Activated CD8-positive, alpha-beta memory T cell treated with anti-CD3 and anti-CD28 coated beads for 36 hours (primary cell): Measurements from ENCODE around the gene DENND4A. TPM values are rescaled to one million over a fixed set of nuclear protein-coding genes. Genes with fewer than 3 reads are reported as not detected.

Experiments used
- CTCF ChIA-PET: fragments of 350-600 bp; sonication (Branson Sonifier 250); formaldehyde crosslinking; loops from one replicate; lab custom pipeline; 2021; ENCODE audit warnings: antibody characterized with exemption; lab: Charles Lee
- POLR2A ChIA-PET: fragments of 350-600 bp; sonication (Branson Sonifier 250); formaldehyde crosslinking; loops from one replicate; lab custom pipeline; 2021; ENCODE audit warnings: antibody characterized with exemption; lab: Charles Lee
- total RNA-seq, 2 experiments: library from RNA; stranded (reverse); gene quantifications; one replicate each; pipeline ENCODE4 v1.2.3, GENCODE V29; 2021

Gene DENND4A
- total RNA-seq, 2 experiments from 2014 or later, result 48.5 to 51.5 TPM

DNA sequence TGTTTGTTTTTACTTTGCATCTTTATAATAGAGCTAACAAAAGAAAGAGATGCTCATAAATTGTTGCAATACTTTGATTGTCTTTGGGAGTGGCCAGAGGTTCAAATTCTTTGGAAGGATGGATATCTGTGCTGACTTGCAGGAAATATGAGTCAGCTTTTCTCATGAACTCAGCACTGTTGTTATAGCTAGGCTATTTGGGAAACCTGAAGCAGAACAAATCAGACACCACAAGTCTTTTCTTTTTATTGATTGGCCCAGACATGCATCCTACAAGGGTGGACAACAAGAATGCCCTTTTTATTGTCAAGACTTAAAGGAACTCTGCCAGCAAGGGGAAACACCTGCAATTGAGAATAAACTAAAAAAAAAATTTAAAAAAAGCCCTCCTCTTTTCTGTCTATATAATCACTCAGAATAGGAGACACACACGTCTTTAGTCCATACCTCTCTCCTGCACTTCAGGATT is 4.6 kb upstream of the DENND4A start:
- ChIA-PET POLR2A (interaction anchor here (0.6 to 0.7 kb wide), 2 partner anchors 19 to 338 kb away, joined by 4 to 9 read pairs; no protein-coding TSS in a partner anchor), CTCF (no interaction called here)

DNA sequence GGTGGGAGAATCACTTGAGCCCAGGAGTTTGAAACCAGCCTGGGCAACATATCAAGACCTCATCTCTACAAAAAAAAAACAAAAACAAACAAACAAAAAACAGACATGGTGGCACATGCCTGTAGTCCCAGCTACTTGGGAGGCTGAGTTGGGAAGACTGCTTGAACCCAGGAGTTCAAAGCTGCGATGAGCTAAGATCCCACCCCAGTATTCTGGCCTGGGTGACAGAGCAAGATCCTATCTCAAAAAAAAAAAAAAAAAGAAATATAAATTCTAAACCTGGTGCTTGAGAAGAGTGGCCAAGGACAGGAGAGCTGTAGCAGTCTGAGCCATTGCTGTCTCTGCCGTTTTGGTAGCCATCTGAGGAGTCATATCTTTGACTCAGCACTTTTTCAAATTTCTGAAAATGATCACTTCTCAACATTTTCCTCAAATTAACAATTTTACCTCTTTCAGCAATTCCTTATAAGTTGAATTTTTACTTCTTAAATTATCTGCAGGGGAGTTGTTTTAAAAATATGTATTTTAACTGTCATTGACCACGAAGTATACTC is 3.6 kb upstream of the DENND4A start:
- ChIA-PET CTCF (interaction anchor here (0.8 to 1.2 kb wide), 2 partner anchors 14 to 61 kb away, joined by 3 read pairs; no protein-coding TSS in a partner anchor), POLR2A (no interaction called here)

DNA sequence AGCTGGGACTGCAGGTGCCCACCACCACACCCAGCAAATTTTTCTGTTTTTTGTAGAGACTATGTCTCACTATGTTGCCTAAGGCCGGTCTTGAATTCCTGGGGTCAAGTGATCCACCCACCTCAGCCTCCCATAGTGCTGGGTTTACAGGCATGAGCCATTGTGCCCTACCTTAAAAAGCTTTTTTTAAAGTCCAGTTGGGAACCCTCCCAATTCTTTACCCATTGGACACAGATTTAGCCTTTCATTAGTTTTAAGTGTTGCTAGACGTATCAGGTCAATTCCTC is 1.7 kb upstream of the DENND4A start:
- ChIA-PET POLR2A (no interaction called here), CTCF (interaction anchor here (0.6 to 1.5 kb wide), 2 partner anchors 75 to 808 kb away, joined by 3 to 4 read pairs; partner anchors contain the start of gene RAB11A)

DNA sequence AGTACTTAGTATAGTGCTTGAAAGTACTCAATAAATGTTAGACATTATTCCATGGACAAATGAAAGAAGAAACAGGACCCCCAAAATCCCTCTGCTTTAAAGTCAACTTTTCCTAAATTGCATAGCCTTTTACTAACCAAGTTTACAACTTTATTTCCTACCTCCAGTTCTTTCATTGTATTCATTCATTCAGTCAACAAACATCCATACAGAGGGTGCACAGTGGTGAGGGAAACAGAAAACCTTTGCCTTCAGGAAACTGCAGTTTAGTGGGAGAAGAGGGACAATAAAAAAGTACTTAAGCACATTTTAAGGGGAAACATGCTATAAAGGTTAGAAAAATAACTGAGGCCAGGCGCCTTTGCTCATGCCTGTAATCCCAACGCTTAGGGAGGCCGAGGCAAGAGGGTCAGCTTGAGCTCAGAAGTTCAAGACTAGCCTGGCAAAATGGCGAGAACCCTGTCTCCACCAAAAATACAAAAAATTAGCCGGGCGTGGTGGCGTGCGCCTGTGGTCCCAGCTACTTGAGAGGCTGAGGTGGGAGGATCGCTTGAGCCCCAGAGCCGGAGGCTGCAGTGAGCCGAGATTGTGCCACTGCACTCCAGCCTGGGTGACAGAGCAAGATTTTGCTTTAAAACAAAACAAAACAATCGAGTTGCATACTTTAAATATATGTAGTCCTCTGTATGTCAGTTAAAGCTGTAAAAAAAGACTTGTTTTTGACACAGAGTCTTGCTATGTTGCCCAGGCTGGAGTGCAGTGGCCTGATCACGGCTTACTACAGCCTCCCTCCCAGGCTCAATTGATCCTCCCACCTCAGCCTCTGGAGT is 1.1 kb upstream of the DENND4A start:
- ChIA-PET POLR2A (interaction anchor here (1.0 to 1.7 kb wide), 4 partner anchors 12 to 489 kb away, joined by 3 to 12 read pairs (median 4); partner anchors contain the start of gene RNU5B-1), CTCF (interaction anchor here (1.1 to 2.0 kb wide), 2 partner anchors 15 to 26 kb away, joined by 3 to 7 read pairs; no protein-coding TSS in a partner anchor)

DNA sequence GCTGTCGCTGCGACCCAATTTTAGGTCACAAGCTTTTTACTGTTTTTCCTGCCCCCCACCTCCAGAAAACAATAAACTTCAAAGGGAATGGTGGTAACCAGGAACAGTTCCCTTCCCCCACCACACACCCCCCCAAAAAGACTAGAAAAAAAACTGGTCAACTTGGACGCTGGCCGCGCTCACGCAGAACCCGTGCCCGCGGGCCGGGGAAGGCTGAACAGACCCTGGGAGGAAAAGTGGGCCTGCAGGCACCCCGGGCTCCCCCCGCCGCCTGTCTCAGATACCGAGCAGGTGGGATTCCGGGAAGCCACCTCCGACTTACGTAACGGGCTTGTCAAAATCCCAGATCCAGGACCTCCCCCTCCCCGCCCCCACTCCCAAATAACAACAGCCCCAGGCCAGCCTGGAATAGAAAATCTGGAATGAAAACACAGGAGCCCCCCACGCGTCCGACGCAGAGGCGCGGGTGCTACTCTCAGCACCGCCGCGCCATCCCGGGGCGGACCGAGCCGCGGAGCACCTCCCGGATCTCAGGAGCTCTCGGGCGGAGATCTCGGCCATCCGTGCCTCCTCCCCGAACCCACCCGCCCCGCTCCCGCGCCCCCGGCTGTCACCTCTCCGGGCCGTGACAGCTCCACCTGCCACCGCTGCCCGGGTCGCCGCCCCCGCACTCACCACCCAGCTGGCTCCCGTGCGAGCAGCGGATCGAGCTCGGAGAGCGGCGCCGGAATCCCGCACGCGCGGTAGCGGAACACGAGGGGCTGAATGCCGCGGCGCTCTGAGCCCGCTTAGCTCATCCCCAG is 557 bp downstream of the DENND4A start:
- POLR2A ChIA-PET, result interaction anchor here (0.6 to 1.7 kb wide), 14 partner anchors 10 to 564 kb away, joined by 3 to 12 read pairs (median 4); partner anchors contain the start of gene RAB11A
- CTCF ChIA-PET, result interaction anchor here (0.7 to 2.0 kb wide), 2 partner anchors 13 to 28 kb away, joined by 5 to 7 read pairs; no protein-coding TSS in a partner anchor

DNA sequence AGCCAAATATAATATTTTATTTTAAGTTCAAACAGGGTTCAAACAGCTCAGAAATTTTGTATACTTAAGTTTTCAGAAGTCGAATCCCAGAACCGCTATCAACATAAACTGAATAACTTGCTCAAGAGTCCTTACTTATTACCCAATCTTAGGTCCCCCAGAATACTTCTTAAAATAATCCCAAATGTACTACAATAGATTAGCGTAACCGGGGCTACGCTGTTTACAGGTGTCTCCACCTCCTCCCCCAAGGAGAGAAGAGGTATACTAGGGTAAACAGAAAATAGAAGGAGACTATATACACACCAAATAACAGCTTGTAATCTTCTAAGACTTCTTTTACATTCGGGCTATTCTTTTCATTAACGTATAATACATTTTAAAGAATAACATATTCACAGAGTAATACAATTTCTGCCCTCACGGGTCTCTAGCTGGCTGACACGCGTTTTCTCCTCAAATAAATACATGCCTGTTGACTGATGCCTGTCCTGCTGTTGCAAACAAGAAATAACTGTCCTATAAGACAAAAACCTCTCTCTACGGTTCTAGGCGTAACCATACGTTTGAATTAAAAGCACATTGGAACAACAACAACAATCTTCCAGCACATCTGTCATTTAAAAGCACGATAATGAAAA is 1.3 kb downstream of the DENND4A start:
- ChIA-PET CTCF (interaction anchor here (0.7 to 2.0 kb wide), 3 partner anchors 14 to 33 kb away, joined by 3 to 7 read pairs (median 5); no protein-coding TSS in a partner anchor), POLR2A (interaction anchor here (0.5 to 1.7 kb wide), 8 partner anchors 11 to 78 kb away, joined by 3 to 9 read pairs (median 6); partner anchors contain the start of gene RAB11A)

DNA sequence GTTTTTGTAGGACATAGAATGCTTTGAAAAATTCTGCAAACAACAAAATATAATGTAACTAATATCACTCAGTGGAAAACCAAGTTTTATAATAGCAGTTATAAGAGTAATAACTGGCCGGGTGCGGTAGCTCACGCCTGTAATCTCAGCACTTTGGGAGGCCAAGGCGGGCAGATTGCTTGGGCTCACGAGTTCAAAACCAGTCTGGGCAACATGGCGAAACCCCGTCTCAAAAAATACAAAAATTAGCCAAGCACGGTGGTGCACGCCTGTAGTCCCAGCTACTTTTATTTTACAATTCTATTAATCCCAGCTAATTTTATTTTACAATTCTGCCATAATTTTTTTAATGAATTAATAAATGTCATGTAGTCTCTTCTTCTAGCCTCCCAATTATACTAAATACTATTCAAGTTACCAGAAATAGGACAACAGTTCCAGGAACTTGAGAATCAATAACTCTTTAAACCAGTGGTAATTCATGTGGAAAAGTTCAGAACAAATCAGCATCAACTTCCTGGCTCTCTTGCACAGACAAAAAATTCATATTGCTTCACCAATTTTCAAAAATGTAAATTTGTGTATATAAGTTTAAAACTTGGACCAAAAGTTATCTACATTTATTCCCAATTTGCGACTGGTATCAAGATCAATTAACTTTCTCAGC is 2.2 kb downstream of the DENND4A start:
- POLR2A ChIA-PET, result interaction anchor here (0.7 kb wide), 1 partner anchor 43 kb away, joined by 3 read pairs; no protein-coding TSS in a partner anchor
- CTCF ChIA-PET, result interaction anchor here (1.0 kb wide), 1 partner anchor 34 kb away, joined by 3 read pairs; no protein-coding TSS in a partner anchor

DNA sequence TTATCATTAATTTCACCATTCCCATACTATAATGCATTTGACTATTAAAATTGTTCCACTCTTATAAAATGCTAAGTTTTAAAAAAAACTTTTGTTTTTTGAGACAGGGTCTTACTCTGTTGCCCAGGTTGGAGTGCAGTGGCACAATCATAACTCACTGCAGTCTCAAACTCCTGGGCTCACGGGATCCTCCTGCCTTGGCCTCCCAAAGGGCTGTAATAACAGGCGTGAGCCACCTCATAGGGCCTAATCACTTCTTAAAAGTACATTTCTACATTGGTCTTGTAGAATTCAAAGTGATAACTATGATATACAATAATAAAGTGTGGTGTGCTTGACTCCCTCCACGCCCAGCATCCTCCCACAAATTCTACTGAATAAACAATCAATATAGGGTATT is 3.0 kb downstream of the DENND4A start:
- ChIA-PET POLR2A (no interaction called here), CTCF (no interaction called here)

DNA sequence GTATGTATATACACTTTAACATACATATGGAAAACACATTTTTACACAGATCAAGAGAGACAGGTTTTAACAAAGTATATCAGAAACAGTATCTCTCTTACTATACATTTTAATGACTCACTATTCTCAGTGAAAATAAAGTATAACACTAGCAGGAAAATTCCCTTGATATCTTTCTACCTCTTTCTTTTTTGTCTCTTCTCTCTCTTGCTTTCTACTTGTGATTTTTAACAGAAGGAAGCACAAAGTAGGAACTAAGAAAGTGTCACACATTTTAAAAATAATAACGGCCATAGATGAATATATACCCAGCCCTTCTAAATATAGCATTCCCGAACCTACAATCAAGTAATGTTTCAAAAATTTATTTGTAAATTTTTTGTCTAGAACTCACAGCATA is 4.8 kb downstream of the DENND4A start:
- POLR2A ChIA-PET, result interaction anchor here (0.6 kb wide), 2 partner anchors 9 to 72 kb away, joined by 3 read pairs; no protein-coding TSS in a partner anchor
- CTCF ChIA-PET, result no interaction called here

DNA sequence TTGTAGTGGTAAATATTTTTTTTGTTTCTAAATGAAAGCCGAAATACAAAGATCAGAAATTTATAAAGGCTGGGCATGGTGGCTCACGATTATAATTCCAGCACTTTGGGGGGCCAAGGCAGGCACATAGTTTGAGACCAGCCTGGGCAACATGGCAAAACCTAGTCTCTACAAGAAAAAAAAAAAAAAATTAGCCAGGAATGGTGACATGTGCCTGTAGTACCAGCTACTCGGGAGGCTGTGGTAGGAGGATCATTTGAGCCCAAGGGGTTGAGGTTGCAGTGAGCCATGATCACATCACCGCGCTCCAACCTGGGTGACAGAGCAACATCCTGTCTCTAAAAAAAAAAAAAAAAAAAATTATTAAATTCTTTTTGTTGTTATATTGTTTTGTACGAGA is 6.9 kb downstream of the DENND4A start:
- CTCF ChIA-PET, result no interaction called here
- POLR2A ChIA-PET, result interaction anchor here (0.6 kb wide), 1 partner anchor 35 kb away, joined by 4 read pairs; no protein-coding TSS in a partner anchor

DNA sequence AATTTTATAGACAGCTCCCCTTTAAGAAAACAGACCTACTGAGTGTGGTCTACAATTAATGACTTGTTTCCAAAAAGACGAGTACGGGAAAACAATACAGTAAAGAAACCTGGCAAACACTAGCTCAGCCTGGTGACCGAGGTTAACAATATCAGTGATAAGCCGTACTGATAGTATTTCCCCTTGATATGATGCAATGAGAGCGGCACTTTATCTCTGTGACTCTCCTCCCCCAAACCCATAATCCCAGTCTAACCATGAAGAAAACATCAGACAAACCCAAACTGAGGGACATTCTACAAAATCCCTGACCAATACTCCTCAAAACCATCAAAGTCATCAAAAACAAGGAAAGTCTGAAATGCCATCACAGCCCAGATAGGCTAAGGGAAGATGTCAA is 8.2 kb downstream of the DENND4A start:
- POLR2A ChIA-PET, result no interaction called here

DNA sequence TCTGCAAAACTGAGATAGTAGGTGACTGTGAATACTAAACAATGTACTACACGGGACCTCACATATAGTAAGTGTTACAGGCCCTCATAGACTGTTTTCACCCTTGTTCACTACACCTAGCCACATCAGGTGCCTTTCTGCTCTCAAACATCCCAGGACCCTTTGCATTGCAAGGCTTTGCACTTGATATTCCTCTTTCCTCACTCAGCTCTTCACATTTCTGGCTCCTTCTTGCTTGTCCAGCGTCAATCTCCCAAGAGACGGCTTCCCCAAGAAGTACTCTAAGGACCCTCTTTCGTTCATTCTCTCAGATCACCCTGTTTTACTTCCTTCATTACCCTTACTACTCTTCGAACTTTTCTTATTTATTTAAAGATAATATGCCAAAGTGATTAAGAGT is 10.0 kb downstream of the DENND4A start:
- POLR2A ChIA-PET, result no interaction called here
- CTCF ChIA-PET, result interaction anchor here (0.6 kb wide), 1 partner anchor 51 kb away, joined by 3 read pairs; no protein-coding TSS in a partner anchor

More for the DNA sequence above, 8.2 kb downstream of the DENND4A start:
- CTCF ChIA-PET, result no interaction called here

DNA sequence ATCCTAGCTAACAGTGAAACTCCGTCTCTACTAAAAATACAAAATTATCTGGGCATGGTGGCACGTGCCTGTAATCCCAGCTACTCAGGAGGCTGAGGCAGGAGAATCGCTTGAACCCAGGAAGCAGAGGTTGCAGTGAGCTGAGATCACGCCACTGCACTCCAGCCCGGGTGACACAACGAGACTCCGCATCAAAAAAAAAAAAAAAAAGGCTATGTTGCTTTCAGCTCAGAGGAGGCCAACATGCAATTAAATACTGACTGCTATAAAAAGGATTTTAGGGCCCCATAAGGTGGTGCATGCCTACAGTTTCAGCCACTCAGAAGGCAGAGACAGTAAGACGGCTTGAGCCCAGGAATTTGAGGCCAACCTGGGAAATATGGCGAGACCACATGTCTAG is 13.4 kb downstream of the DENND4A start:
- POLR2A ChIA-PET, result interaction anchor here (0.6 to 1.2 kb wide), 3 partner anchors 12 to 732 kb away, joined by 3 to 4 read pairs (median 3); no protein-coding TSS in a partner anchor
- CTCF ChIA-PET, result interaction anchor here (0.7 to 1.1 kb wide), 3 partner anchors 14 to 22 kb away, joined by 3 read pairs; no protein-coding TSS in a partner anchor

DNA sequence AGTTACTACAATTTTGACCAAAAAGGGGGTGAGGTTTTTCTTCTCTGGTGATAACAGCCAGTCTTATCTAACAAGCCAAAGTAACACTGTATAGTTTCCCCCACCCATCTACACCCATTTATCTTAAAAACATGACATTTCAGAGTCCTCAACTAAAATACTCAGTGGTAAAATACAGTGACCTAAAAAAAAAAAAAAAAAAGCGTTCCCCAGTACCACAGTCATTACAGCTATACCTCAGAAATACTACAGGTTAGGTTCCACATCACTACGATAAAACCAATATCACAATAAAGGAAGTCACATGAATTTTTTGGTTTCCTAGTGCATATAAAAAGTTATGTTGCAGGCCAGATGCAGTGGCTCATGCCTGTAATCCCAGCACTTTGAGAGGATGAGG is 13.8 kb downstream of the DENND4A start:
- POLR2A ChIA-PET, result interaction anchor here (0.5 to 0.7 kb wide), 3 partner anchors 9 to 559 kb away, joined by 3 to 5 read pairs (median 4); no protein-coding TSS in a partner anchor
- CTCF ChIA-PET, result interaction anchor here (0.7 to 1.1 kb wide), 3 partner anchors 15 to 23 kb away, joined by 3 read pairs; no protein-coding TSS in a partner anchor

DNA sequence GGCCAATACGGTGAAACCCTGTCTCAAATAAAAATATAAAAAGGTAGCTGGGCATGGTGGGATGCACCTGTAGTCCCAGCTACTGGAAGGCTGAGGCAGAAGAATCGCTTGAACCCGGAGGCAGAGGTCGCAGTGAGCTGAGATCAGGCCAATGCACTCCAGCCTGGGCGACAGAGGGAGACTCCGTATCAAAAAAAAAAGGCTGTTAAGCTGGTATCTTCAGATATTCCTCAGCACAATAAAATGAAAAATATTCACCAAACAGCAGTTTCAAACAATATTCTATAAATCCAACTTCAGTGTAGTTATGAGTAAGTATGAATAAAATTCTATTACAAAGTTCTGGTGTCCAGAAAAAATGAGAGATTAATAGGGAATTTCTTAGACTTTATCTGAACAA is 14.2 kb downstream of the DENND4A start:
- CTCF ChIA-PET, result interaction anchor here (1.1 kb wide), 1 partner anchor 15 kb away, joined by 3 read pairs; no protein-coding TSS in a partner anchor
- POLR2A ChIA-PET, result interaction anchor here (0.5 kb wide), 2 partner anchors 10 to 34 kb away, joined by 3 to 5 read pairs; no protein-coding TSS in a partner anchor

DNA sequence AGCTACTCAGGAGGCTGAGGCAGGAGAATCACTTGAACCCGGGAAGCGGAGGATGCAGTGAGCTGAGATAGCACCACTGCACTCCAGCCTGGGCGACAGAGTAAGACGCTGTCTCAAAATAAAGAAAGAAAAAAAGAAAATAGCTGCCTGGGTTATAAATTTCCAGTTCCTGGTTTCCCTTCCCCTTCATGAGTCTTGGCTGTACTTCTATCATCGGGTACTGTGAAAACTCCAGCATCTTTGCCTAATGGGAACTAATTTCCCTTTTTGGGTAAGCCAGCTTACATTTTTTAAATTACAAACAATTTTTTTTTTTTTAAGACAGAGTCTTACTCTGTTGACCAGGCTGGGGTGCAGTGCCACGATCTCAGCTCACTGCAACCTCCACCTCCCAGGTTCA is 15.0 kb downstream of the DENND4A start:
- POLR2A ChIA-PET, result interaction anchor here (0.7 kb wide), 1 partner anchor 14 kb away, joined by 8 read pairs; no protein-coding TSS in a partner anchor
- CTCF ChIA-PET, result no interaction called here
